ENCODE data around the gene RPS6KA2. TPM values are rescaled to one million over a fixed set of nuclear protein-coding genes. Genes with fewer than 3 reads are reported as not detected.

Gene RPS6KA2
- polyA plus RNA-seq, 4 donors, result 30.6 to 35.7 (median 34.4) TPM

GRCh38 chr6:166580076-166581050, 46.7 kb downstream of the RPS6KA2 start:
- no peak for DNase-seq (ENCODE audit: low read depth in 4 of 4, low spot score in 3 of 4)

GRCh38 chr6:166579237-166579850, 47.7 kb downstream of the RPS6KA2 start:
- no peak for DNase-seq (ENCODE audit: low read depth in 4 of 4, low spot score in 3 of 4)

- no peak for DNase-seq (ENCODE audit: low read depth in 4 of 4, low spot score in 3 of 4)
Measured at GRCh38 chr6:166578536-166579236, 48.4 kb downstream of the RPS6KA2 start.

- DNase-seq (ENCODE audit: low read depth in 4 of 4, low spot score in 3 of 4), result no peak
Measured at GRCh38 chr6:166575205-166575604, 51.8 kb downstream of the RPS6KA2 start.

- no peak for DNase-seq (ENCODE audit: low read depth in 4 of 4, low spot score in 3 of 4)
Measured at GRCh38 chr6:166573511-166574216, 53.4 kb downstream of the RPS6KA2 start.

- no peak for DNase-seq (ENCODE audit: low read depth in 4 of 4, low spot score in 3 of 4)
Measured at GRCh38 chr6:166572370-166573261, 54.4 kb downstream of the RPS6KA2 start.

GRCh38 chr6:166570929-166571713, 55.9 kb downstream of the RPS6KA2 start:
- DNase-seq (ENCODE audit: low read depth in 4 of 4, low spot score in 3 of 4), result no peak

- no peak for DNase-seq (ENCODE audit: low read depth in 4 of 4, low spot score in 3 of 4)
Measured at GRCh38 chr6:166569206-166569605, 57.8 kb downstream of the RPS6KA2 start.

- no peak for DNase-seq (ENCODE audit: low read depth in 4 of 4, low spot score in 3 of 4)
Measured at GRCh38 chr6:166567813-166568212, 59.2 kb downstream of the RPS6KA2 start.

- DNase-seq (ENCODE audit: low read depth in 4 of 4, low spot score in 3 of 4), result no peak
Measured at GRCh38 chr6:166567107-166567506, 59.9 kb downstream of the RPS6KA2 start.

- no peak for DNase-seq (ENCODE audit: low read depth in 4 of 4, low spot score in 3 of 4)
Measured at GRCh38 chr6:166566026-166567011, 60.7 kb downstream of the RPS6KA2 start.

GRCh38 chr6:166565084-166565967, 61.7 kb downstream of the RPS6KA2 start:
- no peak for DNase-seq (ENCODE audit: low read depth in 4 of 4, low spot score in 3 of 4)

GRCh38 chr6:166563805-166564204, 63.2 kb downstream of the RPS6KA2 start:
- DNase-seq (ENCODE audit: low read depth in 4 of 4, low spot score in 3 of 4), result no peak

- no peak for DNase-seq (ENCODE audit: low read depth in 4 of 4, low spot score in 3 of 4)
Measured at GRCh38 chr6:166563200-166563599, 63.9 kb downstream of the RPS6KA2 start.

GRCh38 chr6:166562726-166563125, 64.3 kb downstream of the RPS6KA2 start:
- no peak for DNase-seq (ENCODE audit: low read depth in 4 of 4, low spot score in 3 of 4)

GRCh38 chr6:166561771-166562359, 65.2 kb downstream of the RPS6KA2 start:
- DNase-seq (ENCODE audit: low read depth in 4 of 4, low spot score in 3 of 4), result no peak
